HG03558 (cell line): ENCODE measurements around the gene WSCD2.

Source experiments
- ATAC-seq: cut with Tn5 transposase; IDR thresholded peaks from one replicate; pipeline ENCODE4 v1.9.1; 2021; ENCODE audit warnings: moderate number of reproducible peaks; ENCODE audit not compliant: unreplicated experiment; ENCODE audit errors: extremely low read depth

Gene WSCD2

GRCh38 chr12:108151533-108152169, 22.6 kb downstream of the WSCD2 start:
- ATAC-seq: no peak

GRCh38 chr12:108152170-108152538, 23.1 kb downstream of the WSCD2 start:
- ATAC-seq: no peak

- no peak for ATAC-seq
Measured at GRCh38 chr12:108156717-108157116, 27.6 kb downstream of the WSCD2 start.

GRCh38 chr12:108157870-108158459, 28.9 kb downstream of the WSCD2 start:
- ATAC-seq: no peak

GRCh38 chr12:108162207-108162606, 33.1 kb downstream of the WSCD2 start:
- ATAC-seq: no peak

GRCh38 chr12:108166505-108166904, 37.4 kb downstream of the WSCD2 start:
- no peak for ATAC-seq

- ATAC-seq: no peak
Measured at GRCh38 chr12:108167974-108168373, 38.9 kb downstream of the WSCD2 start.

GRCh38 chr12:108169708-108170107, 40.6 kb downstream of the WSCD2 start:
- no peak for ATAC-seq

GRCh38 chr12:108170164-108170563, 41.1 kb downstream of the WSCD2 start:
- no peak for ATAC-seq

GRCh38 chr12:108172033-108172432, 42.9 kb downstream of the WSCD2 start:
- ATAC-seq: no peak

- no peak for ATAC-seq
Measured at GRCh38 chr12:108173160-108173559, 44.1 kb downstream of the WSCD2 start.

- no peak for ATAC-seq
Measured at GRCh38 chr12:108173892-108174291, 44.8 kb downstream of the WSCD2 start.

- no peak for ATAC-seq
Measured at GRCh38 chr12:108174641-108175040, 45.6 kb downstream of the WSCD2 start.

GRCh38 chr12:108175310-108175709, 46.2 kb downstream of the WSCD2 start:
- ATAC-seq: no peak

- no peak for ATAC-seq
Measured at GRCh38 chr12:108176292-108176691, 47.2 kb downstream of the WSCD2 start.

GRCh38 chr12:108177131-108177530, 48.0 kb downstream of the WSCD2 start:
- ATAC-seq: no peak

GRCh38 chr12:108179305-108179704, 50.2 kb downstream of the WSCD2 start:
- ATAC-seq: no peak

- no peak for ATAC-seq
Measured at GRCh38 chr12:108180255-108181094, 51.4 kb downstream of the WSCD2 start.

- ATAC-seq: no peak
Measured at GRCh38 chr12:108181095-108181454, 52.0 kb downstream of the WSCD2 start.

- no peak for ATAC-seq
Measured at GRCh38 chr12:108182096-108182495, 53.0 kb downstream of the WSCD2 start.

- ATAC-seq: no peak
Measured at GRCh38 chr12:108185002-108185401, 55.9 kb downstream of the WSCD2 start.
